Measurements from ENCODE around the gene CDH3. TPM values are rescaled to one million over a fixed set of nuclear protein-coding genes. Genes with fewer than 3 reads are reported as not detected.

CDH3 gene
- polyA plus RNA-seq, 1 donor (not counting 4 experiments of a cell fraction or from before 2014, with no cell fraction given), result 366 TPM

GRCh38 chr16:68732042-68732680 is 87.1 kb downstream of the CDH3 start:
- Histone ChIP-seq H3K9ac (ENCODE audit: control insufficient read depth, extremely low read depth, insufficient read depth, low read length) (peak overlapping the region; percentile 20), H3K36me3 (ENCODE audit: control insufficient read depth in 2 of 2, extremely low read depth in 1 of 2, insufficient read depth in 2 of 2, low read length in 2 of 2) (no peaks in the 10 kb centered on the region), H3K4me1 (ENCODE audit: control insufficient read depth, extremely low read depth, insufficient read depth, low read length) (peaks cover 17% of the 10 kb centered on the region), H3K4me2 (ENCODE audit: control insufficient read depth, extremely low read depth, insufficient read depth, low read depth, low read length) (peak overlapping the region; percentile 72), H3K9me3 (ENCODE audit: control insufficient read depth, low read depth, low read length) (no peaks in the 10 kb centered on the region), H3K4me3 (ENCODE audit: control insufficient read depth in 2 of 3, extremely low read depth in 1 of 3, insufficient read depth in 2 of 3, low read depth in 1 of 3, low read length in 3 of 3) (peak overlapping the region in 1 of 3 experiments; percentile 15), H3K9me1 (ENCODE audit: control insufficient read depth, extremely low read depth, insufficient read depth, low read length) (no peaks in the 10 kb centered on the region), H4K20me1 (ENCODE audit: control insufficient read depth, extremely low read depth, insufficient read depth, low read length) (no peaks in the 10 kb centered on the region), H2AFZ (ENCODE audit: control insufficient read depth, low read length) (no peak overlapping the region), H3K27me3 (ENCODE audit: control insufficient read depth, extremely low read depth, insufficient read depth, low read length) (no peaks in the 10 kb centered on the region), H3K79me2 (ENCODE audit: control insufficient read depth, insufficient read depth, low read length) (peaks cover under 1% of the 10 kb centered on the region), H3K27ac (ENCODE audit: control insufficient read depth, insufficient read depth, low read length) (peak overlapping the region; percentile 23)
- dilution Hi-C loops (cut with MboI; ENCODE audit: extremely low pct_ligation_motif_present, low sequenced_read_pairs), result no loop called here
- no peak for TF ChIP-seq CTCF (optimal IDR thresholded peaks at IDR 0.05 in 1 of 3, IDR thresholded peaks at IDR 0.05 in 1 of 3, conservative IDR thresholded peaks at IDR 0.05 in 1 of 3; ENCODE audit: extremely low read depth in 1 of 3, insufficient read depth in 2 of 3, low read length in 3 of 3)
- no peak for TF ChIP-seq EZH2 (IDR thresholded peaks at IDR 0.05; ENCODE audit: low read length)
- DNase-seq (ENCODE audit: low read depth, low spot score) (no peak), FAIRE-seq (no peak)

- Histone ChIP-seq H3K9ac (ENCODE audit: control insufficient read depth, extremely low read depth, insufficient read depth, low read length) (peak overlapping the region; percentile 20), H3K4me2 (ENCODE audit: control insufficient read depth, extremely low read depth, insufficient read depth, low read depth, low read length) (peak overlapping the region; percentile 72), H3K9me1 (ENCODE audit: control insufficient read depth, extremely low read depth, insufficient read depth, low read length) (no peaks in the 10 kb centered on the region), H3K4me3 (ENCODE audit: control insufficient read depth in 2 of 3, extremely low read depth in 1 of 3, insufficient read depth in 2 of 3, low read depth in 1 of 3, low read length in 3 of 3) (no peak overlapping the region), H3K9me3 (ENCODE audit: control insufficient read depth, low read depth, low read length) (no peaks in the 10 kb centered on the region), H3K4me1 (ENCODE audit: control insufficient read depth, extremely low read depth, insufficient read depth, low read length) (peaks cover 17% of the 10 kb centered on the region), H2AFZ (ENCODE audit: control insufficient read depth, low read length) (no peak overlapping the region), H3K27me3 (ENCODE audit: control insufficient read depth, extremely low read depth, insufficient read depth, low read length) (no peaks in the 10 kb centered on the region), H3K79me2 (ENCODE audit: control insufficient read depth, insufficient read depth, low read length) (peaks cover 8% of the 10 kb centered on the region), H3K36me3 (ENCODE audit: control insufficient read depth in 2 of 2, extremely low read depth in 1 of 2, insufficient read depth in 2 of 2, low read length in 2 of 2) (no peaks in the 10 kb centered on the region), H3K27ac (ENCODE audit: control insufficient read depth, insufficient read depth, low read length) (no peak overlapping the region), H4K20me1 (ENCODE audit: control insufficient read depth, extremely low read depth, insufficient read depth, low read length) (no peaks in the 10 kb centered on the region)
- TF ChIP-seq EZH2 (IDR thresholded peaks at IDR 0.05; ENCODE audit: low read length) (no peak), CTCF (optimal IDR thresholded peaks at IDR 0.05 in 1 of 3, IDR thresholded peaks at IDR 0.05 in 1 of 3, conservative IDR thresholded peaks at IDR 0.05 in 1 of 3; ENCODE audit: extremely low read depth in 1 of 3, insufficient read depth in 2 of 3, low read length in 3 of 3) (no peak)
- DNase-seq (ENCODE audit: low read depth, low spot score) (no peak), FAIRE-seq (no peak)
- dilution Hi-C loops (cut with MboI; ENCODE audit: extremely low pct_ligation_motif_present, low sequenced_read_pairs), result no loop called here
Measured at GRCh38 chr16:68732741-68733399, 87.8 kb downstream of the CDH3 start.

Measured in keratinocyte (primary cell).